BLaER1 treated with 17β-estradiol and CSF1 and Interleukin-3, amounts not matched to agents 10 nM and 100 nM (cell line): Measurements from ENCODE around the gene VSTM2A.

Source experiments
- H3K27ac ChIP-seq, 11 experiments: shearing (Covaris generic); formaldehyde crosslinking; 2 replicates each; pipeline ENCODE4 v1.8.1; 2022
- H3K27me3 ChIP-seq, 11 experiments: shearing (Covaris generic); formaldehyde crosslinking; 2 replicates each; pipeline ENCODE4 v1.8.1; 2022
- H3K36me3 ChIP-seq, 11 experiments: shearing (Covaris generic); formaldehyde crosslinking; 2 replicates each; pipeline ENCODE4 v1.8.1; 2022
- H3K4me1 ChIP-seq, 10 experiments: shearing (Covaris generic); formaldehyde crosslinking; 2 replicates each; pipeline ENCODE4 v1.8.1; 2022
- H3K4me2 ChIP-seq, 11 experiments: shearing (Covaris generic); formaldehyde crosslinking; 2 replicates each; pipeline ENCODE4 v1.8.1; 2022
- H3K4me3 ChIP-seq, 10 experiments: shearing (Covaris generic); formaldehyde crosslinking; 2 replicates each; pipeline ENCODE4 v1.8.1; 2022
- H3K9ac ChIP-seq, 11 experiments: shearing (Covaris generic); formaldehyde crosslinking; 2 replicates each; pipeline ENCODE4 v1.8.1; 2022
- H3K9me3 ChIP-seq, 11 experiments: shearing (Covaris generic); formaldehyde crosslinking; replicated peaks in 1 of 11; 2 replicates each; pipeline ENCODE4 v1.8.1; 2022
- H4K20me1 ChIP-seq, 11 experiments: shearing (Covaris generic); formaldehyde crosslinking; 2 replicates each; pipeline ENCODE4 v1.8.1; 2022
- Cebpa-rat ChIP-seq, 11 experiments: shearing (Covaris generic); IDR thresholded peaks; 2 replicates each; pipeline ENCODE4 v1.8.1; 2022

Gene VSTM2A

DNA sequence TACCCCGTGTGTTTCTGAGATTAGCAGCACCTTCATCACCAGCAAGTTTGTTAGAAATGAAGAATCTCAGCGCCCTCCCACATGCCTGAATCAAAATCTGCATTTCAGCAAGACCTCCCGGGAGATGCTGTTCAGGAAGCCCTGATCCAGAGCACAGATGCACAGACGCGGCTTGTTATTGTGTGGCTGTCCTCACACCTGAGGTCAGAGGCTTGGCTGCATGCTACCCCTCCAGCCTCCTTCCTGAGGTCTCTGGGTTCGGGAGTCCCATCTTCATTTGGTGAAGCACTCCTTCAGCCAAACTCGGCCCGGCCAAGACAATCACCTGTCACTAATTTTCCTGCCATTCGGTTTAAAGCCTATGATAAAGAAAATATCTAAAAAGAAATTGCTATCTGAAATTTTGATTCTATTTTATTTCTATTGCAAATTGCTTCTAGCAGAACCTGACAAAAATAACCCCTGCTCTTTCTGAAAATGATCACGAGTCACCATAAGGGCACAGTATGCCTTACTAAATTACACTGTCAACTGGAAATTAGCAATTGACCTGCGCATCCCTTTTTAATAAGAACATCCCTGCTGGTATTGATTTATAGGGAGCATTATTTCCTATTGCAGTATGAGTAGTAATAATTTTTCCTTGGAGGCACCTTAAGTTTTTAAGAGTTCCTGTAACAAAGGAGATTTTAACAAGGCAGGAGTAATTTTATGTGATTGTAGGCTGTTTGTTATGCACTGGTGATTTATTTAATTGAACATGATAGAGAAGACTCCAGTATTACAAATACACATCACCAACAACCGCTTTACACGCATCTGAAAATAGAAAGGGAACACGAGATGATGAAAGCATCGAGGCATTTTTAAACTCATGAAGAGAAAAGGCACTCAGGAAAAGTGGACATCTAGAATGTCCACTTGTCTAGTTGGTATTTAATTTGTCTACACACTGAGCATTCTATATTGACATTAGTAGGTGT is 49.5 kb downstream of the VSTM2A start:
- no peak for TF ChIP-seq Cebpa-rat (IDR thresholded peaks at IDR 0.05)

DNA sequence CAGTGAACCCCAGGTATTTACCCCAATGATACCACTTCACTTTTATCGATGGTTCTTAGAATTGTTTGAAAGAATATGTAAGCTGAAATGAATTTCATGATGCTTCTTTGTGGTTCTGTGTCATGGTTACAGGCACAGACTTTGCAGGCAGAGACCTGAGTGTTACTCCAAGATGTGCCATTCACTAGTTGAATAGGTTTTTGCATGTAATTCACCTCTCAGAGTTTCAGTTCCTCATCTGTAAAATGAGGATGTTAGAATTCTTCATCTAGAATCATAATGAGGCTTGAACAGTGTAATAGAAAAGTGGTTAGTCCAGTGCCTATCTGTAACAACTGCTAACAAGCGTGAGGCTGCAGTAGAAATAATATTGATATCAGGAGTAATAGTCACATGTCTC is 54.6 kb downstream of the VSTM2A start:
- H4K20me1 ChIP-seq, result no peaks in the 10 kb centered on the region
- H3K9ac ChIP-seq, result no peak overlapping the region
- H3K27me3 ChIP-seq, result no peaks in the 10 kb centered on the region
- H3K9me3 ChIP-seq, result no peaks in the 10 kb centered on the region
- no peaks in the 10 kb centered on the region for H3K4me1 ChIP-seq
- no peak overlapping the region for H3K4me3 ChIP-seq
- H3K27ac ChIP-seq, result no peak overlapping the region
- H3K4me2 ChIP-seq, result no peak overlapping the region
- TF ChIP-seq Cebpa-rat (IDR thresholded peaks at IDR 0.05), result no peak
- no peaks in the 10 kb centered on the region for H3K36me3 ChIP-seq

More for the DNA sequence above, 49.5 kb downstream of the VSTM2A start:
- Histone ChIP-seq H3K27me3 (no peaks in the 10 kb centered on the region), H3K9me3 (no peaks in the 10 kb centered on the region), H3K36me3 (no peaks in the 10 kb centered on the region), H3K4me1 (no peaks in the 10 kb centered on the region), H3K27ac (no peak overlapping the region), H4K20me1 (no peaks in the 10 kb centered on the region), H3K4me2 (no peak overlapping the region), H3K9ac (no peak overlapping the region), H3K4me3 (no peak overlapping the region)

DNA sequence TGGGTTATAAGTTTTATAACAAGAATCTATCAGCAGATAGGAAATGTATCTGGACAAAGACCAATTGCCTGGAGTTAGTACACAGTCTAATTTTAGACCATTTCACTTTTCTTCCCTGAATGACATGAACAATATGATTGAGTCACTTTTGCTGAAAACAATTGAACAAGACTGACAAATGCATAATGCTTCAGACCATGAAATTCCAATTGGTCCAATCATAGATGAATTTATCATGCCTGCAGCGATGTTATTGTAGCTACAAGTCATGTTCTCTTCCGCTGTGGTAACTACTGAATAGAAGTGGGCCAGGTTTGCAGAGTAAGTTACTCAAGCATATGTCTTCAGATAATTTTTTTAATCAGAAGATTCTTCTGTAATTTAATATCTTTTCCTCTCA is 73.4 kb downstream of the VSTM2A start:
- Histone ChIP-seq H3K4me2 (no peak overlapping the region), H3K4me1 (no peaks in the 10 kb centered on the region), H3K27me3 (no peaks in the 10 kb centered on the region), H3K9ac (no peak overlapping the region), H3K4me3 (no peak overlapping the region), H3K27ac (no peak overlapping the region), H3K36me3 (no peaks in the 10 kb centered on the region), H3K9me3 (no peaks in the 10 kb centered on the region), H4K20me1 (no peaks in the 10 kb centered on the region)
- no peak for TF ChIP-seq Cebpa-rat (IDR thresholded peaks at IDR 0.05)
